BE2C (cell line): Measurements from ENCODE around the gene ZRSR2.

Experiments used
- DNase-seq: peaks from one replicate; pipeline ENCODE4 v3.0.0-alpha.2; 2020
- H3K27me3 ChIP-seq: fragments of 250-450 bp; sonication (Bioruptor Pico); 2 replicates; pipeline ENCODE4 v1.5.1; 2020; ENCODE audit warnings: mild to moderate bottlenecking
- H3K36me3 ChIP-seq: fragments of 250-450 bp; sonication (Bioruptor Pico); 2 replicates; pipeline ENCODE4 v1.5.1; 2020; ENCODE audit warnings: mild to moderate bottlenecking
- H3K4me1 ChIP-seq: fragments of 250-450 bp; sonication (Bioruptor Pico); 2 replicates; pipeline ENCODE4 v1.5.1; 2020
- H3K4me3 ChIP-seq: 2 replicates; pipeline ENCODE4 v1.5.1; 2011; ENCODE audit warnings: low read depth, low read length
- H3K9me3 ChIP-seq: fragments of 250-450 bp; sonication (Bioruptor Pico); 2 replicates; pipeline ENCODE4 v1.5.1; 2020
- CTCF ChIP-seq: IDR thresholded peaks from 2 replicates; pipeline ENCODE4 v1.5.1; 2012; ENCODE audit warnings: mild to moderate bottlenecking, low read depth, low read length

Gene ZRSR2

GRCh38 chrX:15854080-15854655 lies 63.9 kb downstream of the ZRSR2 start:
- peak; percentile 60 for DNase-seq
- H3K27me3 ChIP-seq: no peaks in the 10 kb centered on the region
- H3K4me3 ChIP-seq: peak overlapping the region; percentile 80
- H3K9me3 ChIP-seq: no peaks in the 10 kb centered on the region
- no peaks in the 10 kb centered on the region for H3K36me3 ChIP-seq
- H3K4me1 ChIP-seq: no peaks in the 10 kb centered on the region
- TF ChIP-seq CTCF: peak; percentile 11; the same call in 1 of the 2 replicates

GRCh38 chrX:15854712-15855567 lies 64.7 kb downstream of the ZRSR2 start, which contains the start of gene AP1S2:
TSS of gene AP1S2 (minus strand) at chrX:15854813. CDS start at chrX:15852524, 2,289 bp downstream.
- no peak for TF ChIP-seq CTCF
- H3K4me1 ChIP-seq: no peaks in the 10 kb centered on the region
- H3K27me3 ChIP-seq: no peaks in the 10 kb centered on the region
- no peaks in the 10 kb centered on the region for H3K9me3 ChIP-seq
- DNase-seq: peak; percentile 93
- H3K4me3 ChIP-seq: peak within 1 kb of the TSS; percentile 80
- no peaks in the 10 kb centered on the region for H3K36me3 ChIP-seq

- Histone ChIP-seq H3K27me3 (no peaks in the 10 kb centered on the region), H3K4me1 (no peaks in the 10 kb centered on the region), H3K36me3 (no peaks in the 10 kb centered on the region), H3K9me3 (no peaks in the 10 kb centered on the region), H3K4me3 (peak overlapping the region; percentile 68)
- DNase-seq: no peak
- no peak for TF ChIP-seq CTCF
Measured at GRCh38 chrX:15855568-15856221, 65.4 kb downstream of the ZRSR2 start.

GRCh38 chrX:15856222-15856587 lies 65.9 kb downstream of the ZRSR2 start:
- Histone ChIP-seq H3K4me1 (no peaks in the 10 kb centered on the region), H3K4me3 (no peak overlapping the region), H3K36me3 (no peaks in the 10 kb centered on the region), H3K9me3 (no peaks in the 10 kb centered on the region), H3K27me3 (no peaks in the 10 kb centered on the region)
- no peak for DNase-seq
- no peak for TF ChIP-seq CTCF

GRCh38 chrX:15856636-15857035 lies 66.4 kb downstream of the ZRSR2 start:
- H3K4me3 ChIP-seq: no peak overlapping the region
- TF ChIP-seq CTCF: no peak
- DNase-seq: no peak

More at GRCh38 chrX:15856636-15857035, 66.4 kb downstream of the ZRSR2 start:
- Histone ChIP-seq H3K36me3 (no peaks in the 10 kb centered on the region), H3K4me1 (no peaks in the 10 kb centered on the region), H3K9me3 (no peaks in the 10 kb centered on the region), H3K27me3 (no peaks in the 10 kb centered on the region)
